HG03025 (cell line): Measurements from ENCODE around the gene EHBP1.
"Not testable (repeated sequence)": the region's sequence is repeated elsewhere in the genome, so short reads cannot be mapped to it uniquely, and the experiment has no call there.

ENCODE experiments used
- ATAC-seq: cut with Tn5 transposase; IDR thresholded peaks from one replicate; pipeline ENCODE4 v1.9.1; 2021; ENCODE audit warnings: mild to moderate bottlenecking, moderate library complexity; ENCODE audit not compliant: unreplicated experiment, low FRiP score

Gene EHBP1

DNA sequence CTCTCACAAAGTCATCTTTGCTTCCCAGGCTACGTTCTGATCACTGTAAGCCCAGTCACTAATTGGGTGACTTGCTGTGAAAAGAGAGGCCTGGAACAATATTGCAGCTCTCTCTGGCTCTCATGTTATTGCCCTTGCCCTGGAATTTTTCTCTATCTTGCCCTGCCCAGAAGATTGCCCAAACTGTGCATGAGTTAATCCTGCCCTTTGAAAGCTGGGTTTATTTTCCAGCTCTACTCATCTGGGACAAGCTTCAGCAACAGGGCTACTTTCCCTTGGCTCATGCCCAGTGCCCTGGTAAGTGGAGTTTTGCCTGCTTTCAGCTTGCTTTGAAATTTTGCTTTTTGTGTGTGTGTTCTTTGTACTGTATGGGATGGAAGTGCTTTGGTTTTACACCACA is 6.9 kb upstream of the EHBP1 start:
- no peak for ATAC-seq

GRCh38 chr2:62704654-62705006 is 883 bp upstream of the EHBP1 start:
- ATAC-seq, result no peak

DNA sequence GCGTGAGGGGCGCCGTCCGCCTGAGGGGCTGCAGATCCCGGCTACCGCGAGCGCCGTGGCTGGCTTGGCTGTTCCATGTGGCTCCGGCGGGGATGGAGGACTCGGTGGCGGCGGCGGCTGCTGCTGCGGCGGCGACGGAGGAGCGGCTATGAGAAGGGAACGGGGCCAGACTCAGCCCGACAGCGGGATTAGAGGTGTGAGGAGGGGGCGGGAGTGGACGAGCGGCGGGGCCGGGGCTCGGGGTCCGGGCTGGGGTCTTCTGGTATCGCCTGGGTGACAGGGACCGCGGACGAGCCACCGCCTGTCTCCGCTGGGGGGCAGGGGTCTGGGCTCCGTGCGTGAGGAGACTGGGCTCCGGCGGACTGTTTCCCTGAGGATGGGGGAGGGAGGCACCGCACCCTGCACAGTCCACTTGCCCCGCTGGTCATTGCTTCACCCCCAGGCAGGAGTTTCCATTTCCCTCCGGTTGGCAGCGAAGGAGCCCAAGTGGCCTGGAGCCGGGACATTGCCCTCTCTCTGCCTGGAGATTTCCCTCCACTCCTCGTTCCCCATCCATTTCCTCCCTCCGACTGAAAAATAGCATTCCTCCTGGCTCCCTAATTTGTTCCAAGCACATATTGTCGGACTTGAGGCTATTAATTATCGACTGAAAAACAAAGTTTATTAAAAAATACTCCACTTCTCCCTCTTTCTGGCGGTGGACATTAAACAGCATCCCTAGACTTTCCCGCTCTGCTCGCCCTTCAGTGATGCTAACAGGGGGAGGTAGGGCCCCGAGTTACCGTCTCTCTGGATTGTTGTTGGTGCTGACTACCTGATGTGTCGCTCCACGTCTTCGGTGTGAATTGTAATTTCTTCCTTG is 577 bp downstream of the EHBP1 start:
- no peak for ATAC-seq

GRCh38 chr2:62706721-62707521 is 1.4 kb downstream of the EHBP1 start:
- no peak for ATAC-seq

DNA sequence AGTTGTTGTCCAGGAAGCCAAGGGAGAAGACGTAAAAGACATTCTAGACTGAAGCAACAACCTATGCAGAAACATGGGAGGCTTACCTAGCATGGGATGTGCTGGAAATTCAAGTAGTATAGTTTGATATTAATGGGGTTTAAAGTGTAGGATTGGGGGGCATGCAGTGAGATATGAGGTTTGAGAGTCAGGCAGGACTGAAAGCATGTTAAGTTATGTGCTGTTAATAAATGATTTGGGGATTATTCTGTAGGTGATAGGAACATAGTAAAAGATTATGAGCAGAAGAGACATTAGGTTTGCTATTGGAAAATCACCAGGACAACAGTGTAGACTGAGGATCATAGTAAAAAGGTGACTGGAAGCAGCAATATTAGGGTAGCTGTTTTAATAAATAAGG is 3.2 kb downstream of the EHBP1 start:
- ATAC-seq, result no peak

DNA sequence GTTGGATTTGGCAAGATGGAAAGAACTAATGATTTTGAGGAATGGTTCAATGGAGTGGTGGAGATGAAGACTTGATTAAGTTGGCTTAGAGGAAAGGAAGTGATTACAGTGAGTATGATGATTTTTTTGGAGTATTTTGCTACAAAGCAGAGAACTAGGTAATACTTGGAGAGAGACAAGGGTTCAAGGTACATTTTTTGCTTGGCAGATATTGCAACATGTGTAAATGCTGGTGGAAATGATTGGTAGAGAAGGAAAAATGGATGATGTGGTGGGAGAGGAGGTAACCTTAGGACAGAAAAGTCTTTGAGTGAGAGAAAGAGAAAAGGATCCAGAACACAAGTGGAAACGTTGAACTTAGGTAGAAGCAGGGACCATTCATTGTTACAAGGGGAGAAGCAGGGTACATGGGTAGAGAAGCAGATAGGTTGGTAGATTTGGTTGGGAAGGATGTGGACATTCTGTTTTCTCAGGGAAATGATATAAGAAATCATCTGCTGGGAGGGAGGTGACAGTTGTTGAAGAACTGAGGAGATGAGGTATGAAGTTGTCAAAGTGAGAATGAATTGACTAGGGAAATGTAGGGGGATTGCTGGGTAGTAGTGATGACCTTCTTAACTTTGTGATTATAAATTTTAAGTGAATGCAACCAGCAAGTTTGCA is 6.5 kb downstream of the EHBP1 start:
- ATAC-seq, result no peak

DNA sequence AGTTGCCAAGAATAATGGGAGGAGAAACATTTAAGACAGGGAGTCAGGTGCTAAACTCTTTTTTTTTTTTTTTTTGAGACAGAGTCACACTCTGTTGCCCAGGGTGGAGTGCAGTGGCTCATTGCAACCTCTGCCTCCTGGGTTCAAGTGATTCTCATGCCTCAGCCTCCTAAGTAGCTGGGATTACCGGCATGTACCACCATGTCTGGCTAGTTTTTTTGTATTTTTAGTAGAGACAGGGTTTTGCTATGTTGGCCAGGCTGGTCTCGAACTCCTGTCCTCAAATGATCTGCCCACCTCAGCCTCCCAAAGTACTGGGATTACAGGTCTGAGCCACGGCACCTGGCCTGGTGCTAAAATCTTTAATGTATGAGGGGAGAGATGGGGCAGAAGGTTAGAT is 7.7 kb downstream of the EHBP1 start:
- not testable (repeated sequence) for ATAC-seq

GRCh38 chr2:62713837-62714236 is 8.3 kb downstream of the EHBP1 start:
- no peak for ATAC-seq

- ATAC-seq, result no peak
Observed at GRCh38 chr2:62716768-62717167, 11.3 kb downstream of the EHBP1 start.

- no peak for ATAC-seq
Observed at GRCh38 chr2:62717503-62718081, 12.1 kb downstream of the EHBP1 start.

DNA sequence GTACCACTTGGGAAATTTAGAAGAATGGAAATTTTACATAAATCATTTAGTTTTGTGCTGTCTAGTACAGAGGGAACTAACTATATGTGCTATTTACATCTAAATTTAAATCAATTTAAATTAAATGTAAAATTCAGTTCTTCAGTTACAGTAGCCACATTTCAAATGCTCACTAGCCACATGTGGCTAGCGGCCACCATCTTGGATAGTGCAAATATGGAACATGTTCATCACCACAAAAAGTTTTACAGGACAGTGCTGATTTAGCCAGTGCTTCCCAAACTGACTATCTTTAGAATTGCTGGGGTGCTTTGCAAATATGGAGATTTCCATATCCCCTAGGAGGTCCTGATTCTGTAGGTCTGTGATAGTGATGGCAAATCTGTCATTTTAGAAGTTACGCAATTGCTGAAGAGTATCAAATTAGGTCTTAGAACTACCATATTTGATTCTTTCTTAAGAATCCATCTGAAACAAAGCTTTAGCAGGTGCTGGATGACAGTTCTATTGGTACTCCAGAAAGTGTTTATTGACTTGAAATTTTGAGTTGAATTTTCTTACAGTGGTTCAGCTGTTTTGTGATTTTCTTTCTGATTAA is 12.8 kb downstream of the EHBP1 start:
- ATAC-seq, result no peak

- ATAC-seq, result no peak
Observed at GRCh38 chr2:62719757-62720156, 14.2 kb downstream of the EHBP1 start.

- no peak for ATAC-seq
Observed at GRCh38 chr2:62722679-62723078, 17.2 kb downstream of the EHBP1 start.

DNA sequence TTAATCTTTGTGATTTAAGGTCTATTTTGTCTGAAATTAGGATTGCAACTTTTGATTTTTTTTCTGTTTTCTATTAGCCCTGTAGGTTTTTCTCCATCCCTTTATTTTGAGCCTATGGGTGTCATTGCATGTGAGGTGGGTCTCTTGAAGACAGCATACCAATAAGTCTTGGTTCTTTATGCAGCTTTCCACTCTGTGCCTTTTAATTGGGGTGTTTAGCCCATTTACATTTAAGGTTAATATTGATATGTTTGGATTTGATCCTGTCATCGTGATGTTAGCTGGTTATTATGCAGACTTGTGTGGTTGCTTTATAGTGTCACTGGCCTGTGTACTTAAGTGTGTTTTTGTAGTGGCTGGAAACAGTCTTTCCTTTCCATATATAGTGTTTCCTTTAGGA is 17.7 kb downstream of the EHBP1 start:
- no peak for ATAC-seq

GRCh38 chr2:62724106-62724505 is 18.6 kb downstream of the EHBP1 start:
- ATAC-seq, result no peak

GRCh38 chr2:62724886-62725711 is 19.6 kb downstream of the EHBP1 start:
- ATAC-seq, result no peak

- ATAC-seq, result no peak
Observed at GRCh38 chr2:62725712-62726055, 20.2 kb downstream of the EHBP1 start.

GRCh38 chr2:62727259-62727867 is 21.9 kb downstream of the EHBP1 start:
- no peak for ATAC-seq

DNA sequence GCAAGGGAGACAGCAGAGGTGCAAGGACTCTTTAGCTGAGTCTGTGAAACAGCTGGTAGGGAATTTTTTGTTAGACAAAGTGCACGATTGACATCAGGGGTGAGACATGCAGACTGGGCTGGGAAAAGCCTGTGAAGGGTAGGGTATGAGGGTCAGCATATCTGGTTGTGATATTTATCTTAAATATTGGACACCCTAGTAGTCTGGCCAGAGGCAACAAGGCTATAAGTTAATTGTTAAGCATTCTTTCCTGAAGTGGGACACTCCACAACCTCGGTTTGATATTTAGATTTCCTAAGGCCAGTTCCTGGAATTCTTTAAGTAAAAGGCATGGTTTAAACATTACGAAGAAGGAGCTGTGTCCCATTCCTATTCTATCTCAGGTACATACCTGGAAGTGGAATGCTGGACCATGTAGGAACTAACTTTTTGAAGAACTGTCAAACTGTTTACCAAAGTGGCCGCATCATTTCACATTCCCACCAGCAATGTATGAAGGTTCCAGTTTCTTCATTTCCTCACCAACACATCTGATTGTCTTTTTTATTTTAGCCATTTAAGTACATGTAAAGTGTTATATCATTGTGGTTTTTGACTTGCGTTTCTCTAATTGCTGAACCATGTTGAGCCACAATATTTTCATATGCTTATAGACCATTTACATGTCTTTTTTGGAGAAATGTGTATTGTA is 22.5 kb downstream of the EHBP1 start:
- ATAC-seq, result no peak
